GM12878 (cell line): ENCODE measurements around the gene MRTFB. TPM values are rescaled to one million over a fixed set of nuclear protein-coding genes. Genes with fewer than 3 reads are reported as not detected.

Experiments used
- ATAC-seq: fragments of 200-7000 bp; cut with Tn5 transposase; 3 replicates; pipeline ENCODE4 v1.9.1; 2020; ENCODE audit warnings: mild to moderate bottlenecking, moderate library complexity
- BruUV-seq: library from RNA; stranded (reverse); fragments of 400-500 nt; replicated peaks from 2 replicates; lab custom pipeline; 2021; lab: Mats Ljungman, UMichigan
- CTCF ChIA-PET: fragments of 300-600 bp; sonication (Branson Sonifier 250); formaldehyde crosslinking; extraction: SDS; loops from one replicate; lab custom pipeline; 2021; ENCODE audit warnings: inconsistent platforms; lab: Yijun Ruan, JAX
- POLR2A ChIA-PET: fragments of 350-600 bp; formaldehyde crosslinking; extraction: SDS; loops from one replicate; lab custom pipeline; 2021; ENCODE audit warnings: inconsistent platforms; lab: Charles Lee
- RAD21 ChIA-PET: fragments of 300-600 bp; sonication (Branson Sonifier 250); formaldehyde crosslinking; loops from one replicate; lab custom pipeline; 2023; ENCODE audit warnings: antibody characterized with exemption; ENCODE audit not compliant: unreplicated experiment; lab: Charles Lee
- SMC1A ChIA-PET: fragments of 300-600 bp; sonication (Branson Sonifier 250); formaldehyde crosslinking; loops from one replicate; lab custom pipeline; 2023; ENCODE audit not compliant: unreplicated experiment, uncharacterized antibody; lab: Charles Lee
- DNase-seq: peaks from one replicate; pipeline ENCODE4 v3.0.0-alpha.2; 2011; ENCODE audit warnings: low read depth, low spot score
- FAIRE-seq: peaks from 3 replicates; lab custom pipeline; 2011; peaks lifted over from hg19 to GRCh38; lab: Jason Lieb, UNC
- H2AFZ ChIP-seq: 2 replicates; pipeline ENCODE4 v1.6.0; 2011; ENCODE audit warnings: low read depth, low read length, control low read depth; ENCODE audit not compliant: control insufficient read depth
- H3K27ac ChIP-seq: 2 replicates; pipeline ENCODE4 v1.5.1; 2011; ENCODE audit warnings: control low read depth; ENCODE audit not compliant: control insufficient read depth, insufficient read depth
- H3K27me3 ChIP-seq, 2 experiments: replicated peaks in 1 of 2; 2 replicates each; pipeline versions ENCODE4 v1.6.0 to v1.6.1; 2011; ENCODE audit warnings: low read length in 1 of 2; ENCODE audit not compliant: control insufficient read depth in 2 of 2, insufficient read depth in 2 of 2
- H3K36me3 ChIP-seq, 2 experiments: 2 replicates each; pipeline ENCODE4 v1.5.1; 2011; ENCODE audit warnings: low read length in 1 of 2; ENCODE audit not compliant: control insufficient read depth in 2 of 2, insufficient read depth in 2 of 2
- H3K4me1 ChIP-seq: 2 replicates; pipeline ENCODE4 v1.6.1; 2011; ENCODE audit warnings: mild to moderate bottlenecking, low read length, moderate library complexity, mixed read lengths; ENCODE audit not compliant: control insufficient read depth, insufficient read depth
- H3K4me2 ChIP-seq: 2 replicates; pipeline ENCODE4 v1.6.0; 2011; ENCODE audit warnings: control low read depth; ENCODE audit not compliant: control insufficient read depth, insufficient read depth
- H3K4me3 ChIP-seq: fragments of 200-600 bp; sonication (generic); 2 replicates; pipeline ENCODE4 v1.5.1; 2016
- H3K79me2 ChIP-seq: 2 replicates; pipeline ENCODE4 v1.6.0; 2011; ENCODE audit warnings: low read length; ENCODE audit not compliant: control insufficient read depth, insufficient read depth
- H3K9ac ChIP-seq: 2 replicates; pipeline ENCODE4 v1.8.0; 2011; ENCODE audit warnings: low read length, control low read depth, mixed read lengths; ENCODE audit not compliant: control insufficient read depth, insufficient read depth
- H3K9me3 ChIP-seq: replicated peaks from 3 replicates; pipeline ENCODE4 v1.5.1; 2011; ENCODE audit warnings: mild to moderate bottlenecking, low read length; ENCODE audit not compliant: control insufficient read depth, insufficient read depth
- H4K20me1 ChIP-seq: 2 replicates; pipeline ENCODE4 v1.6.0; 2011; ENCODE audit not compliant: control insufficient read depth, insufficient read depth
- CREB1 ChIP-seq: IDR thresholded peaks from 2 replicates; pipeline ENCODE4 v1.6.1; 2012; ENCODE audit warnings: low read depth, mild to moderate bottlenecking, inconsistent platforms
- EZH2 ChIP-seq: IDR thresholded peaks from 2 replicates; pipeline ENCODE4 v1.6.1; 2012; ENCODE audit warnings: low read depth, mild to moderate bottlenecking, control low read depth, inconsistent platforms, low read length, borderline replicate concordance; ENCODE audit not compliant: control insufficient read depth
- GABPA ChIP-seq: IDR thresholded peaks from 2 replicates; pipeline ENCODE4 v1.6.1; 2014; ENCODE audit warnings: antibody characterized with exemption, low read depth, mild to moderate bottlenecking, inconsistent platforms
- HDAC2 ChIP-seq: fragments of 200-600 bp; sonication (generic); IDR thresholded peaks from 2 replicates; pipeline ENCODE4 v1.6.1; 2017
- JUND ChIP-seq: IDR thresholded peaks from 2 replicates; pipeline ENCODE4 v1.6.1; 2012; ENCODE audit warnings: low read depth, mild to moderate bottlenecking, low read length, improper control_type of control experiment, moderate library complexity
- NBN ChIP-seq: fragments of 450-650 bp; IDR thresholded peaks from 2 replicates; pipeline ENCODE4 v1.6.1; 2016
- NFYA ChIP-seq: IDR thresholded peaks from 2 replicates; pipeline ENCODE4 v1.6.1; 2011; ENCODE audit warnings: low read depth, mild to moderate bottlenecking, low read length, improper control_type of control experiment, borderline replicate concordance
- POLR2A ChIP-seq: IDR thresholded peaks from 2 replicates; pipeline ENCODE4 v1.6.1; 2011; ENCODE audit warnings: low read depth, mild to moderate bottlenecking, low read length
- POU2F2 ChIP-seq: IDR thresholded peaks from 3 replicates; pipeline ENCODE4 v1.6.1; 2011; ENCODE audit warnings: low read depth, mild to moderate bottlenecking, low read length, borderline replicate concordance
- RBBP5 ChIP-seq: fragments of 200-600 bp; sonication (generic); conservative IDR thresholded peaks from 2 replicates; pipeline ENCODE4 v1.6.1; 2016
- RELA ChIP-seq: fragments of 450-650 bp; IDR thresholded peaks from 2 replicates; pipeline ENCODE4 v1.8.0; 2014; ENCODE audit warnings: borderline replicate concordance; ENCODE audit not compliant: partially characterized antibody
- SMAD5 ChIP-seq: IDR thresholded peaks from 2 replicates; pipeline ENCODE4 v1.6.1; 2016; ENCODE audit warnings: antibody characterized with exemption, low read depth
- SREBF1 ChIP-seq: IDR thresholded peaks from 2 replicates; pipeline ENCODE4 v1.6.1; 2012; ENCODE audit warnings: mild to moderate bottlenecking, low read length
- TARDBP ChIP-seq: IDR thresholded peaks from 2 replicates; pipeline ENCODE4 v1.6.1; 2016; ENCODE audit warnings: borderline replicate concordance
- YY1 ChIP-seq: IDR thresholded peaks from 2 replicates; pipeline ENCODE4 v1.6.1; 2011; ENCODE audit warnings: low read depth, mild to moderate bottlenecking, low read length
- ZBTB40 ChIP-seq: fragments of 450-650 bp; IDR thresholded peaks from 2 replicates; pipeline ENCODE4 v1.6.1; 2016; ENCODE audit warnings: mild to moderate bottlenecking, moderate library complexity, borderline replicate concordance
- WGBS: methylation state at CpG from one replicate; pipeline ENCODE4 v1.1.6; 2016; ENCODE audit warnings: low lambda C conversion rate; ENCODE audit not compliant: insufficient replicate concordance, insufficient coverage; ENCODE audit errors: missing lambda C conversion rate; 5-methylcytosine and 5-hydroxymethylcytosine counted together
- in situ Hi-C: fragments of 300-500 bp; cut with MboI; formaldehyde crosslinking; loops from 9 replicates; pipeline ENCODE4 v1.14.3; 2018; ENCODE audit warnings: mixed read lengths
- intact Hi-C: fragments of 100-400 bp; cut with micrococcal nuclease; formaldehyde crosslinking; loops from one replicate; pipeline ENCODE4 v1.14.2; 2022; ENCODE audit not compliant: unreplicated experiment
- polyA plus RNA-seq, 11 experiments: library from polyadenylated mRNA; depleted of rRNA in 4 of 11; unstranded in 6 of 11; stranded (reverse) in 5 of 11; fragments of >200 nt; fragmentation: Nextera tagmentation in 4 of 11; fragmentation: Illumina TruSeq in 1 of 11; extraction: Ambion mirVana in 4 of 11; extraction: Trizol in 1 of 11; gene quantifications; 1 replicate in 1 of 11; 2 replicates in 10 of 11; pipeline versions ENCODE4 v1.2.1 to v1.2.3, GENCODE V29; 2011 to 2016; ENCODE audit warnings: inconsistent platforms in 2 of 11, missing spikeins in 2 of 11, low read depth in 1 of 11
- total RNA-seq, 4 experiments: library from RNA; depleted of rRNA in 3 of 4; stranded (reverse); fragments of >200 nt in 3 of 4; fragmentation: Illumina TruSeq in 1 of 4; extraction: Trizol in 1 of 4; gene quantifications; 2 replicates each; pipeline versions ENCODE4 v1.2.1 to v1.2.3, GENCODE V29; 2013 to 2021

The MRTFB gene
- total and polyA plus RNA-seq, 10 of the 15 experiments (the other 5 are each of a cell fraction or from before 2014, with no cell fraction given) = 2.1 to 14.3 (median 8.0) TPM

DNA sequence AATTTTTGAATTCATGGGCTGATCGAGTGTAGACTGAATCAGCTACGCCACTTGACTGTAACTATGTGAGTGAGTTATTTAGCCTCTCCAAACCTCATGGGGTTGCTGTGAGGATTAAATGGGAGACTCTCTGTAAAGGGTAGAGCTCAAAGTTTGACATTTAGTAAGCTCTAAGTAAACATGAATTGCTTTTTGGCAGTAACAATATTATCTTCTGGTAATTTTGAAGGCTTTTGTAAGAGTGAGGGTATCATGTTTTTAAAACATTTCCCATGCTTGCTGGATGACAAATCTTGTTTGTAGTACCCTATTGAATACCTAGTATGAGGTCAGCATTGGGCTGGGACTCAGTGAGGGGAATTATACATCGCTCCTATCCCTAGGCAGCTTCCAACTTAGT lies 35.3 kb downstream of the MRTFB start:
- DNase-seq (no peak), ATAC-seq (no peak), FAIRE-seq (no peak)
- Histone ChIP-seq H3K27ac (no peak overlapping the region), H3K36me3 (no peaks in the 10 kb centered on the region), H3K4me3 (no peak overlapping the region), H3K4me2 (no peak overlapping the region), H3K79me2 (peaks cover under 1% of the 10 kb centered on the region; the same call in 1 of the 2 replicates), H4K20me1 (no peaks in the 10 kb centered on the region), H3K9me3 (no peaks in the 10 kb centered on the region), H2AFZ (no peak overlapping the region), H3K27me3 (no peaks in the 10 kb centered on the region), H3K9ac (no peak overlapping the region), H3K4me1 (peaks cover 18% of the 10 kb centered on the region)
- ChIA-PET CTCF (interaction anchor here (1.5 to 1.7 kb wide), 2 partner anchors 143 to 187 kb away, joined by 4 to 5 read pairs; partner anchors contain the start of gene ERCC4), RAD21 (no interaction called here), SMC1A (interaction anchor here (0.8 to 2.3 kb wide), 2 partner anchors 14 to 115 kb away, joined by 3 to 8 read pairs; no protein-coding TSS in a partner anchor), POLR2A (interaction anchor here (0.6 kb wide), 1 partner anchor 11 kb away, joined by 4 read pairs; no protein-coding TSS in a partner anchor)
- intact Hi-C loops (no loop called here), in situ Hi-C loops (no loop called here)
- WGBS = 82% methylated on average over 3 of the region's 3 CpGs
- BruUV-seq = no TSS peak
- TF ChIP-seq POU2F2 (no peak), CREB1 (no peak), YY1 (no peak), POLR2A (no peak), NBN (no peak), SREBF1 (no peak), RBBP5 (no peak), SMAD5 (no peak), RELA (no peak), NFYA (no peak)

DNA sequence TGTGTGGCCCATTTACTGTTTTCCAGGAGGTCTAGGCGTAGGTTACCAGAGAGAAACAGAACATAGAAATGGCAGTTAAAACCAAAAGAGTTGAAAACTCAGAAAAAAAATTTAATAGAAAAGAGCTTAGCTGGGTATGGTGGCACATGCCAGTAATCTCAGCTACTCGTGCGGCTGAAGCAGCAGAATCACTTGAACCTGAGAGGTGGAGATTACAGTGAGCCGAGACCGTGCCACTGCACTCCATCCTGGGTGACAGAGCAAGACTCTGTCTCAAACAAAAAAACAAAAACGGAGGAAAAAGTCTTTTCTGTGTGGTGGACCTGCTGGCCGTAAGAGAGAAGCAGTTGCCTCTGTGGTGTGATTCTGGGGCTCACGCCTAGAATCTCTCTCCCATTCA lies 35.8 kb downstream of the MRTFB start:
- ChIA-PET POLR2A (no interaction called here), CTCF (interaction anchor here (1.5 kb wide), 1 partner anchor 143 kb away, joined by 5 read pairs; no protein-coding TSS in a partner anchor), SMC1A (interaction anchor here (0.8 kb wide), 1 partner anchor 114 kb away, joined by 3 read pairs; no protein-coding TSS in a partner anchor), RAD21 (no interaction called here)
- Histone ChIP-seq H3K4me1 (peaks cover 13% of the 10 kb centered on the region), H3K4me2 (no peak overlapping the region), H4K20me1 (no peaks in the 10 kb centered on the region), H3K9ac (no peak overlapping the region), H3K27me3 (no peaks in the 10 kb centered on the region), H2AFZ (no peak overlapping the region), H3K4me3 (no peak overlapping the region), H3K36me3 (no peaks in the 10 kb centered on the region), H3K79me2 (no peaks in the 10 kb centered on the region; the same call in 1 of the 2 replicates), H3K27ac (no peak overlapping the region), H3K9me3 (no peaks in the 10 kb centered on the region)
- FAIRE-seq (no peak), DNase-seq (no peak), ATAC-seq (no peak)
- no TSS peak for BruUV-seq
- 100% methylated on average over 8 of the region's 8 CpGs for WGBS
- in situ Hi-C loops (no loop called here), intact Hi-C loops (no loop called here)
- TF ChIP-seq GABPA = no peak
- no peak for TF ChIP-seq HDAC2
- TF ChIP-seq TARDBP = no peak
- TF ChIP-seq EZH2 = no peak
- no peak for TF ChIP-seq ZBTB40
- TF ChIP-seq JUND = no peak
